ENCODE data around the gene LRRIQ1. TPM values are rescaled to one million over a fixed set of nuclear protein-coding genes. Genes with fewer than 3 reads are reported as not detected.

Gene LRRIQ1
- total RNA-seq, 1 experiment from 2014 or later, result 0.39 TPM

GRCh38 chr12:85266356-85266755, 230.2 kb downstream of the LRRIQ1 start:
- Histone ChIP-seq H4K91ac (ENCODE audit: insufficient read length, low read depth, low read length) (no peak overlapping the region), H2BK120ac (ENCODE audit: low read depth, low read length, poor library complexity, severe bottlenecking) (no peak overlapping the region), H3K79me2 (ENCODE audit: insufficient read depth, low read length) (no peaks in the 10 kb centered on the region), H3K56ac (ENCODE audit: insufficient read length, low read depth, low read length) (no peak overlapping the region), H3K79me1 (ENCODE audit: insufficient read depth, low read depth, low read length, poor library complexity, severe bottlenecking) (no peaks in the 10 kb centered on the region), H2BK20ac (ENCODE audit: low read depth, low read length, poor library complexity, severe bottlenecking) (no peak overlapping the region), H3K27ac (ENCODE audit: insufficient read length, low read depth, low read length) (no peak overlapping the region), H3K9me3 (ENCODE audit: control insufficient read depth, low read depth, low read length) (no peaks in the 10 kb centered on the region), H3K4me2 (ENCODE audit: insufficient read depth, insufficient read length, low read length) (no peak overlapping the region), H3K4me1 (ENCODE audit: insufficient read depth, low read length) (no peaks in the 10 kb centered on the region), H4K20me1 (ENCODE audit: control insufficient read depth, insufficient read depth, insufficient read length) (no peaks in the 10 kb centered on the region), H3K27me3 (ENCODE audit: insufficient read depth, low read length) (no peaks in the 10 kb centered on the region), H3K14ac (ENCODE audit: insufficient read depth, low read length) (no peak overlapping the region), H3K4ac (ENCODE audit: low read depth, low read length) (no peak overlapping the region), H3K23me2 (ENCODE audit: insufficient read length, low read depth, low read length, poor library complexity, severe bottlenecking) (no peaks in the 10 kb centered on the region), H2BK5ac (ENCODE audit: insufficient read length, low read length) (no peak overlapping the region), H4K5ac (ENCODE audit: insufficient read length, low read depth, low read length) (no peak overlapping the region), H3T11ph (ENCODE audit: low read length) (no peak overlapping the region), H3K18ac (ENCODE audit: insufficient read length, low read depth, low read length) (no peak overlapping the region), H2AFZ (ENCODE audit: low read length) (no peak overlapping the region), H3K23ac (ENCODE audit: insufficient read length, low read depth, low read length) (no peak overlapping the region), H4K8ac (replicated peaks; ENCODE audit: insufficient read length, low read depth, low read length) (no peak overlapping the region), H3K9ac (ENCODE audit: extremely low read depth, insufficient read length, low read length) (no peak overlapping the region), H2AK5ac (ENCODE audit: insufficient read length, low read length) (no peak overlapping the region), H2BK15ac (ENCODE audit: low read depth, low read length) (no peak overlapping the region), H2BK12ac (ENCODE audit: insufficient read length, low read depth, low read length) (no peak overlapping the region)
- Mint-ChIP-seq H3K27ac (no peak overlapping the region), H3K9me3 (no peaks in the 10 kb centered on the region), H3K4me3 (no peak overlapping the region), H3K27me3 (ENCODE audit: low read depth) (peaks cover 14% of the 10 kb centered on the region), H3K4me1 (no peaks in the 10 kb centered on the region), H3K36me3 (ENCODE audit: insufficient read depth in 1 of 3, low read depth in 3 of 3) (no peaks in the 10 kb centered on the region)
- no peak for DNase-seq
- WGBS (ENCODE audit: extremely low coverage, insufficient read length, low lambda C conversion rate), result no CpG with 5 or more reads among the region's 4 CpGs
- TF ChIP-seq CTCF (conservative IDR thresholded peaks at IDR 0.05), result no peak
